SW 1271 (cell line): ENCODE measurements around the gene CEP112.
"Not testable (repeated sequence)": the region's sequence is repeated elsewhere in the genome, so short reads cannot be mapped to it uniquely, and the experiment has no call there.

Source experiments
- DNase-seq, 2 experiments: peaks; one replicate each; lab custom pipeline; 2025; lab: John Stamatoyannopoulos, UW

Gene CEP112

GRCh38 chr17:66155055-66155454 lies 36.9 kb downstream of the CEP112 start:
- not testable (repeated sequence) for DNase-seq

GRCh38 chr17:66152756-66153155 lies 39.2 kb downstream of the CEP112 start:
- DNase-seq: no peak

- no peak for DNase-seq
Measured at GRCh38 chr17:66150708-66151107, 41.2 kb downstream of the CEP112 start.

GRCh38 chr17:66149562-66149961 lies 42.4 kb downstream of the CEP112 start:
- no peak for DNase-seq

- no peak for DNase-seq
Measured at GRCh38 chr17:66146394-66146793, 45.5 kb downstream of the CEP112 start.

GRCh38 chr17:66143657-66144282 lies 48.2 kb downstream of the CEP112 start:
- no peak for DNase-seq

GRCh38 chr17:66142428-66142827 lies 49.5 kb downstream of the CEP112 start:
- no peak for DNase-seq

- DNase-seq: no peak
Measured at GRCh38 chr17:66138120-66138519, 53.8 kb downstream of the CEP112 start.

GRCh38 chr17:66135896-66136295 lies 56.0 kb downstream of the CEP112 start:
- no peak for DNase-seq

- DNase-seq: no peak
Measured at GRCh38 chr17:66135219-66135618, 56.7 kb downstream of the CEP112 start.

GRCh38 chr17:66129759-66130158 lies 62.2 kb downstream of the CEP112 start:
- no peak for DNase-seq

GRCh38 chr17:66126231-66126630 lies 65.7 kb downstream of the CEP112 start:
- DNase-seq: no peak

GRCh38 chr17:66123163-66123562 lies 68.8 kb downstream of the CEP112 start:
- DNase-seq: no peak

GRCh38 chr17:66115246-66115645 lies 76.7 kb downstream of the CEP112 start:
- DNase-seq: no peak

GRCh38 chr17:66114609-66115008 lies 77.3 kb downstream of the CEP112 start:
- no peak for DNase-seq

- DNase-seq: no peak
Measured at GRCh38 chr17:66107731-66108130, 84.2 kb downstream of the CEP112 start.

- DNase-seq: no peak
Measured at GRCh38 chr17:66098040-66098439, 93.9 kb downstream of the CEP112 start.

GRCh38 chr17:66094727-66095126 lies 97.2 kb downstream of the CEP112 start:
- no peak for DNase-seq

GRCh38 chr17:66091445-66092080 lies 100.4 kb downstream of the CEP112 start:
- DNase-seq: no peak

- DNase-seq: no peak
Measured at GRCh38 chr17:66089764-66090163, 102.2 kb downstream of the CEP112 start.

- DNase-seq: no peak
Measured at GRCh38 chr17:66088173-66088572, 103.8 kb downstream of the CEP112 start.

- DNase-seq: no peak
Measured at GRCh38 chr17:66087073-66087472, 104.9 kb downstream of the CEP112 start.

- DNase-seq: no peak
Measured at GRCh38 chr17:66085221-66085620, 106.7 kb downstream of the CEP112 start.

- not testable (repeated sequence) for DNase-seq
Measured at GRCh38 chr17:66080670-66081069, 111.3 kb downstream of the CEP112 start.
